H9 (cell line): ENCODE results near the gene JTB. TPM values are rescaled to one million over a fixed set of nuclear protein-coding genes. Genes with fewer than 3 reads are reported as not detected.

Experiments
- DNase-seq: peaks from one replicate; pipeline ENCODE4 v3.0.0-alpha.2; 2017
- H2AFZ ChIP-seq: one replicate; pipeline ENCODE4 v1.6.1; 2013; ENCODE audit warnings: mild to moderate bottlenecking, low read length, control low read depth, moderate library complexity
- H2AK5ac ChIP-seq: 2 replicates; pipeline ENCODE4 v1.6.1; 2013; ENCODE audit warnings: low read length, control low read depth, mixed read lengths; ENCODE audit not compliant: insufficient read length
- H2BK120ac ChIP-seq: one replicate; pipeline ENCODE4 v1.6.1; 2013; ENCODE audit warnings: low read depth, mild to moderate bottlenecking, low read length, control low read depth, inconsistent platforms; ENCODE audit not compliant: poor library complexity, severe bottlenecking
- H2BK12ac ChIP-seq: 2 replicates; pipeline ENCODE4 v1.6.1; 2013; ENCODE audit warnings: low read length, control low read depth, mixed read lengths, low read depth; ENCODE audit not compliant: insufficient read length
- H2BK15ac ChIP-seq: 2 replicates; pipeline ENCODE4 v1.6.1; 2013; ENCODE audit warnings: low read depth, low read length, control low read depth
- H2BK20ac ChIP-seq: one replicate; pipeline ENCODE4 v1.6.1; 2013; ENCODE audit warnings: low read depth, mild to moderate bottlenecking, low read length, control low read depth, inconsistent platforms; ENCODE audit not compliant: poor library complexity, severe bottlenecking
- H2BK5ac ChIP-seq: 2 replicates; pipeline ENCODE4 v1.6.1; 2013; ENCODE audit warnings: low read length, control low read depth, mixed read lengths; ENCODE audit not compliant: insufficient read length
- H3K14ac ChIP-seq: 2 replicates; pipeline ENCODE4 v1.6.1; 2013; ENCODE audit warnings: low read length, control low read depth; ENCODE audit not compliant: insufficient read depth
- H3K18ac ChIP-seq: 2 replicates; pipeline ENCODE4 v1.6.1; 2013; ENCODE audit warnings: low read depth, mild to moderate bottlenecking, mixed read lengths, low read length, control low read depth; ENCODE audit not compliant: insufficient read length
- H3K23ac ChIP-seq: 2 replicates; pipeline ENCODE4 v1.6.1; 2013; ENCODE audit warnings: low read length, control low read depth, mixed read lengths, low read depth; ENCODE audit not compliant: insufficient read length
- H3K23me2 ChIP-seq: 2 replicates; pipeline ENCODE4 v1.6.1; 2013; ENCODE audit warnings: low read depth, mild to moderate bottlenecking, mixed read lengths, low read length, control low read depth; ENCODE audit not compliant: insufficient read length, poor library complexity, severe bottlenecking
- H3K27ac ChIP-seq: 2 replicates; pipeline ENCODE4 v1.5.1; 2013; ENCODE audit warnings: low read length, control low read depth, mixed read lengths, low read depth; ENCODE audit not compliant: insufficient read length
- H3K27me3 ChIP-seq: 2 replicates; pipeline ENCODE4 v1.6.1; 2013; ENCODE audit warnings: low read length, control low read depth, inconsistent platforms; ENCODE audit not compliant: insufficient read depth
- H3K4ac ChIP-seq: 2 replicates; pipeline ENCODE4 v1.6.1; 2013; ENCODE audit warnings: low read depth, mild to moderate bottlenecking, control low read depth, inconsistent platforms, low read length, moderate library complexity
- H3K4me1 ChIP-seq: 2 replicates; pipeline ENCODE4 v1.6.1; 2013; ENCODE audit warnings: low read length, control low read depth, inconsistent platforms; ENCODE audit not compliant: insufficient read depth
- H3K4me2 ChIP-seq: 2 replicates; pipeline ENCODE4 v1.6.1; 2013; ENCODE audit warnings: low read length, control low read depth, mixed read lengths; ENCODE audit not compliant: insufficient read length, insufficient read depth
- H3K56ac ChIP-seq: 2 replicates; pipeline ENCODE4 v1.6.1; 2013; ENCODE audit warnings: low read depth, mild to moderate bottlenecking, mixed read lengths, low read length, control low read depth; ENCODE audit not compliant: insufficient read length
- H3K79me1 ChIP-seq: 2 replicates; pipeline ENCODE4 v1.6.1; 2013; ENCODE audit warnings: low read depth, mild to moderate bottlenecking, moderate library complexity, low read length, control low read depth, inconsistent platforms; ENCODE audit not compliant: insufficient read depth, poor library complexity, severe bottlenecking
- H3K79me2 ChIP-seq: 2 replicates; pipeline ENCODE4 v1.6.1; 2013; ENCODE audit warnings: low read length, control low read depth, inconsistent platforms; ENCODE audit not compliant: insufficient read depth
- H3K9ac ChIP-seq: 2 replicates; pipeline ENCODE4 v1.6.1; 2013; ENCODE audit warnings: low read length, control low read depth, mixed read lengths; ENCODE audit not compliant: insufficient read length; ENCODE audit errors: extremely low read depth
- H3K9me3 ChIP-seq: one replicate; pipeline ENCODE4 v1.6.1; 2013; ENCODE audit warnings: low read depth, low read length, inconsistent platforms; ENCODE audit not compliant: control insufficient read depth
- H3T11ph ChIP-seq: one replicate; pipeline ENCODE4 v1.6.1; 2013; ENCODE audit warnings: mild to moderate bottlenecking, low read length, control low read depth, inconsistent platforms
- H4K20me1 ChIP-seq: one replicate; pipeline ENCODE4 v1.6.1; 2013; ENCODE audit not compliant: control insufficient read depth, insufficient read length, insufficient read depth
- H4K5ac ChIP-seq: 2 replicates; pipeline ENCODE4 v1.6.1; 2013; ENCODE audit warnings: low read depth, mild to moderate bottlenecking, mixed read lengths, low read length, control low read depth; ENCODE audit not compliant: insufficient read length
- H4K8ac ChIP-seq: replicated peaks from 2 replicates; pipeline ENCODE4 v1.6.1; 2013; ENCODE audit warnings: low read length, control low read depth, mixed read lengths, low read depth; ENCODE audit not compliant: insufficient read length
- H4K91ac ChIP-seq: 2 replicates; pipeline ENCODE4 v1.6.1; 2013; ENCODE audit warnings: low read depth, mild to moderate bottlenecking, moderate library complexity, mixed read lengths, low read length, control low read depth; ENCODE audit not compliant: insufficient read length
- H3K27ac Mint-ChIP-seq, 3 experiments: 2 replicates in 2 of 3; 3 replicates in 1 of 3; pipeline ENCODE4 v1.8.0; 2020 to 2021; ENCODE audit warnings: mixed read lengths in 3 of 3, mild to moderate bottlenecking in 1 of 3, moderate library complexity in 1 of 3
- H3K27me3 Mint-ChIP-seq: 2 replicates; pipeline ENCODE4 v1.8.0; 2021; ENCODE audit warnings: low read depth, mild to moderate bottlenecking, moderate library complexity, mixed read lengths
- H3K36me3 Mint-ChIP-seq, 3 experiments: 2 replicates in 2 of 3; 3 replicates in 1 of 3; pipeline ENCODE4 v1.8.0; 2020 to 2021; ENCODE audit warnings: low read depth in 3 of 3, mixed read lengths in 3 of 3; ENCODE audit not compliant: insufficient read depth in 1 of 3
- H3K4me1 Mint-ChIP-seq, 2 experiments: 2 replicates each; pipeline ENCODE4 v1.8.0; 2020; ENCODE audit warnings: mixed read lengths in 2 of 2
- H3K4me3 Mint-ChIP-seq, 2 experiments: 2 replicates in 1 of 2; 3 replicates in 1 of 2; pipeline ENCODE4 v1.8.0; 2020 to 2021; ENCODE audit warnings: mild to moderate bottlenecking in 2 of 2, mixed read lengths in 2 of 2, moderate library complexity in 1 of 2
- H3K9me3 Mint-ChIP-seq, 2 experiments: 2 replicates in 1 of 2; 3 replicates in 1 of 2; pipeline ENCODE4 v1.8.0; 2020; ENCODE audit warnings: mild to moderate bottlenecking in 2 of 2, mixed read lengths in 2 of 2, moderate library complexity in 1 of 2
- WGBS: extraction: QIAGEN DNeasy Blood & Tissue Kit; methylation state at CpG from one replicate; pipeline ENCODE4 v1.1.7; 2013; ENCODE audit warnings: missing lambda C conversion rate, low lambda C conversion rate, mixed read lengths; ENCODE audit not compliant: insufficient read length; ENCODE audit errors: extremely low coverage; 5-methylcytosine and 5-hydroxymethylcytosine counted together
- total RNA-seq: library from RNA; stranded (reverse); gene quantifications from 2 replicates; pipeline ENCODE4 v1.2.1, GENCODE V29; 2021
- TF ChIP-seq, protein P1 (sequence below): fragments of 200-600 bp; sonication (generic); conservative IDR thresholded peaks from 3 replicates; pipeline ENCODE4 v1.8.0; 2021; ENCODE audit warnings: antibody characterized with exemption, mild to moderate bottlenecking

JTB gene
- total RNA-seq, 1 experiment from 2014 or later: 85.4 TPM

DNA sequence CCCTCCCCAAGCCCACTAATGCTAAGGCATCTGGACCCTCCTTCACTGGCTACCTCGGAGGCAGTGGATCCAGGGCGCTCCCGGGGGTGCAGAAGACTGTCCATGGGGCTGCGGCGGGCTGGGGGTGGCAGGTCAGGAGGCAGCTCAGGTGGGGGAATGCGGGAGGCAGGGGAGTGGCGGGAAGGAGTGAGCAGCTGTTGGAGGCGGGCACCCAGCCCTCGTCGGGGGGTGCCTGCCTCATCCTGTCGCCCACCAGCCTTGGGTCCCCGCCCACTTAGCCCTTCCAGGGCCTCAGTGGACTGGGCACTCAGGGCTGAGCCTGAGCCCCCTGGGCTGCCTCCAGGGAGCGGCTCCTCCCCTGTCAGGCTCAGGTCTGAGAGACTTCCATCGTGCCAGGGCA, 44.0 kb downstream of the JTB start:
- no peak overlapping the region for H2BK5ac ChIP-seq
- H3K23me2 ChIP-seq: no peaks in the 10 kb centered on the region
- H4K8ac ChIP-seq: no peak overlapping the region
- no peak overlapping the region for H3K27ac Mint-ChIP-seq
- no peak overlapping the region for H3K27ac ChIP-seq
- no peak overlapping the region for H2BK120ac ChIP-seq
- no peaks in the 10 kb centered on the region for H3K9me3 ChIP-seq
- H2AFZ ChIP-seq: no peak overlapping the region
- DNase-seq: no peak
- peaks cover 3% of the 10 kb centered on the region for H4K20me1 ChIP-seq
- H3K14ac ChIP-seq: no peak overlapping the region
- no peaks in the 10 kb centered on the region for H3K4me1 ChIP-seq
- H3K27me3 Mint-ChIP-seq: no peaks in the 10 kb centered on the region
- no peak overlapping the region for H2BK20ac ChIP-seq
- H3K9me3 Mint-ChIP-seq: no peaks in the 10 kb centered on the region
- no peaks in the 10 kb centered on the region for H3K4me1 Mint-ChIP-seq
- H3K79me2 ChIP-seq: no peaks in the 10 kb centered on the region
- TF ChIP-seq, protein P1, sequence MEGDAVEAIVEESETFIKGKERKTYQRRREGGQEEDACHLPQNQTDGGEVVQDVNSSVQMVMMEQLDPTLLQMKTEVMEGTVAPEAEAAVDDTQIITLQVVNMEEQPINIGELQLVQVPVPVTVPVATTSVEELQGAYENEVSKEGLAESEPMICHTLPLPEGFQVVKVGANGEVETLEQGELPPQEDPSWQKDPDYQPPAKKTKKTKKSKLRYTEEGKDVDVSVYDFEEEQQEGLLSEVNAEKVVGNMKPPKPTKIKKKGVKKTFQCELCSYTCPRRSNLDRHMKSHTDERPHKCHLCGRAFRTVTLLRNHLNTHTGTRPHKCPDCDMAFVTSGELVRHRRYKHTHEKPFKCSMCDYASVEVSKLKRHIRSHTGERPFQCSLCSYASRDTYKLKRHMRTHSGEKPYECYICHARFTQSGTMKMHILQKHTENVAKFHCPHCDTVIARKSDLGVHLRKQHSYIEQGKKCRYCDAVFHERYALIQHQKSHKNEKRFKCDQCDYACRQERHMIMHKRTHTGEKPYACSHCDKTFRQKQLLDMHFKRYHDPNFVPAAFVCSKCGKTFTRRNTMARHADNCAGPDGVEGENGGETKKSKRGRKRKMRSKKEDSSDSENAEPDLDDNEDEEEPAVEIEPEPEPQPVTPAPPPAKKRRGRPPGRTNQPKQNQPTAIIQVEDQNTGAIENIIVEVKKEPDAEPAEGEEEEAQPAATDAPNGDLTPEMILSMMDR: no peak
- no peaks in the 10 kb centered on the region for H3K27me3 ChIP-seq
- H3K56ac ChIP-seq: no peak overlapping the region
- no peak overlapping the region for H2BK12ac ChIP-seq
- no peak overlapping the region for H3K4me2 ChIP-seq
- H3K18ac ChIP-seq: no peak overlapping the region
- no peak overlapping the region for H3T11ph ChIP-seq
- H4K91ac ChIP-seq: no peak overlapping the region
- no CpG with 5 or more reads among the region's 14 CpGs for WGBS
- no peaks in the 10 kb centered on the region for H3K79me1 ChIP-seq
- no peak overlapping the region for H4K5ac ChIP-seq
- H3K23ac ChIP-seq: no peak overlapping the region
- peaks cover 44 to 72% (median 65%) of the 10 kb centered on the region in 3 experiments for H3K36me3 Mint-ChIP-seq
- no peak overlapping the region for H3K4ac ChIP-seq
- no peak overlapping the region for H2BK15ac ChIP-seq
- no peak overlapping the region for H2AK5ac ChIP-seq
- H3K4me3 Mint-ChIP-seq: no peak overlapping the region
- no peak overlapping the region for H3K9ac ChIP-seq
